Osteoblast (primary cell): ENCODE results near the gene NT5E. TPM values are rescaled to one million over a fixed set of nuclear protein-coding genes. Genes with fewer than 3 reads are reported as not detected.
A peak's percentile ranks its signal among the peaks of the same experiment; 100 is the strongest.

Source experiments
- DNase-seq: peaks from one replicate; pipeline ENCODE4 v3.0.0; 2011; ENCODE audit warnings: low spot score, mixed read lengths; ENCODE audit not compliant: insufficient read length; ENCODE audit errors: missing footprints
- H2AFZ ChIP-seq: 2 replicates; pipeline ENCODE4 v1.6.0; 2011; ENCODE audit warnings: mild to moderate bottlenecking, low read length
- H3K27ac ChIP-seq: 2 replicates; pipeline ENCODE4 v1.5.1; 2011; ENCODE audit warnings: mild to moderate bottlenecking, low read depth, low read length, moderate library complexity
- H3K27me3 ChIP-seq: 2 replicates; pipeline ENCODE4 v1.6.0; 2012; ENCODE audit warnings: mild to moderate bottlenecking, control low read depth, inconsistent platforms, low read length, moderate library complexity; ENCODE audit not compliant: insufficient read depth
- H3K36me3 ChIP-seq: 2 replicates; pipeline ENCODE4 v1.5.1; 2011; ENCODE audit warnings: mild to moderate bottlenecking, low read length, control low read depth, moderate library complexity; ENCODE audit not compliant: insufficient read depth
- H3K4me1 ChIP-seq: 2 replicates; pipeline ENCODE4 v1.5.1; 2011; ENCODE audit warnings: mild to moderate bottlenecking, low read length, control low read depth, moderate library complexity; ENCODE audit not compliant: insufficient read depth
- H3K4me2 ChIP-seq: 2 replicates; pipeline ENCODE4 v1.6.0; 2011; ENCODE audit warnings: mild to moderate bottlenecking, low read length; ENCODE audit not compliant: insufficient read depth
- H3K4me3 ChIP-seq: fragments of 200-600 bp; sonication (generic); 3 replicates; pipeline ENCODE4 v1.5.1; 2012; ENCODE audit warnings: mild to moderate bottlenecking, low read length, inconsistent platforms; ENCODE audit not compliant: insufficient read depth
- H3K79me2 ChIP-seq: 2 replicates; pipeline ENCODE4 v1.6.0; 2012; ENCODE audit warnings: mild to moderate bottlenecking, low read length, control low read depth, inconsistent platforms; ENCODE audit not compliant: insufficient read depth
- H3K9me3 ChIP-seq: 2 replicates; pipeline ENCODE4 v1.5.1; 2011; ENCODE audit warnings: low read depth, low read length, control low read depth
- H4K20me1 ChIP-seq: 2 replicates; pipeline ENCODE4 v1.6.0; 2012; ENCODE audit warnings: mild to moderate bottlenecking, low read length, control low read depth; ENCODE audit not compliant: insufficient read depth
- total RNA-seq: library from RNA; depleted of rRNA; stranded (reverse); fragments of >200 nt; gene quantifications from 2 replicates; pipeline ENCODE4 v1.2.3, GENCODE V29; 2012
- TF ChIP-seq, protein P1 (sequence below): IDR thresholded peaks from 2 replicates; pipeline ENCODE4 v1.5.1; 2011; ENCODE audit warnings: mild to moderate bottlenecking, low read depth, low read length, moderate library complexity; ENCODE audit errors: extremely low read depth

The NT5E gene
- total RNA-seq, 1 donor = 219 TPM

DNA sequence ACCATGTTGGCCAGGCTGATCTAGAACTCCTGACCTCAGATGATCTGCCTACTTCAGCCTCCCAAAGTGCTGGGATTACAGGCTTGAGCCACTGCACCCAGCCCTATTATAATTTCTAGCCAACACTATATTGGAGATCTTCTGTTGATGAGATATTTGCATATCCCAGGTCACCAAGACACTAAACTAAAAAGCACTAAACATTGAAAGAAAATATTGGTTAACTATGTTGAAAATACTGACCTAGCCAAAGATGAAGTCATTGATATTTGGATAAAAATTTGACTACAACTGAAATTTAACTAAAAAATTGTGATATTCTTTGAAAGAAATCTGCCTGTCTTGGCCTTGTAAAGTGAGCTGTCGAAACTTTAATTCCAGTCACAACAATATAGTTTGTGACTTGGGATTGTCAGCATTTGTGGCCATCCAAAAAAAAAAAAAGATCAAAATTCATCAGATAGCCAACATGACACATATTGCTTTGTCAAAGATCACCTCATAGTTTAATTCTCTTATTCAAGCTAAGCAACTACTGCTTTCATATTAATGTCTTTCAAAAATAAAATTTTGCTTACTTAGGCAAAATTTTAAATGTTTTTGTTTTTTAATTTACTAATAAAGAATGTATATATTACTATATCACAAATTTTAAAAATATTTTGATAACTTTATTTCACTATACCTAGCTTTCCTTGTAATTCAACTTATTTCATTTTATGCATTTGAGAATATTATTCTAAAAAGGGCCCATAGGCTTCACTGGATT lies 6.3 kb upstream of the NT5E start:
- peaks cover 5% of the 10 kb centered on the region for H3K36me3 ChIP-seq
- H3K79me2 ChIP-seq = peaks cover 12% of the 10 kb centered on the region
- TF ChIP-seq, protein P1, sequence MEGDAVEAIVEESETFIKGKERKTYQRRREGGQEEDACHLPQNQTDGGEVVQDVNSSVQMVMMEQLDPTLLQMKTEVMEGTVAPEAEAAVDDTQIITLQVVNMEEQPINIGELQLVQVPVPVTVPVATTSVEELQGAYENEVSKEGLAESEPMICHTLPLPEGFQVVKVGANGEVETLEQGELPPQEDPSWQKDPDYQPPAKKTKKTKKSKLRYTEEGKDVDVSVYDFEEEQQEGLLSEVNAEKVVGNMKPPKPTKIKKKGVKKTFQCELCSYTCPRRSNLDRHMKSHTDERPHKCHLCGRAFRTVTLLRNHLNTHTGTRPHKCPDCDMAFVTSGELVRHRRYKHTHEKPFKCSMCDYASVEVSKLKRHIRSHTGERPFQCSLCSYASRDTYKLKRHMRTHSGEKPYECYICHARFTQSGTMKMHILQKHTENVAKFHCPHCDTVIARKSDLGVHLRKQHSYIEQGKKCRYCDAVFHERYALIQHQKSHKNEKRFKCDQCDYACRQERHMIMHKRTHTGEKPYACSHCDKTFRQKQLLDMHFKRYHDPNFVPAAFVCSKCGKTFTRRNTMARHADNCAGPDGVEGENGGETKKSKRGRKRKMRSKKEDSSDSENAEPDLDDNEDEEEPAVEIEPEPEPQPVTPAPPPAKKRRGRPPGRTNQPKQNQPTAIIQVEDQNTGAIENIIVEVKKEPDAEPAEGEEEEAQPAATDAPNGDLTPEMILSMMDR = no peak
- peaks cover 37% of the 10 kb centered on the region for H3K4me1 ChIP-seq
- H3K27me3 ChIP-seq = no peaks in the 10 kb centered on the region
- H3K4me3 ChIP-seq = no peak overlapping the region
- H2AFZ ChIP-seq = no peak overlapping the region
- H4K20me1 ChIP-seq = no peaks in the 10 kb centered on the region
- no peak for DNase-seq
- H3K4me2 ChIP-seq = peak overlapping the region; percentile 42
- H3K9me3 ChIP-seq = no peaks in the 10 kb centered on the region
- peak overlapping the region; percentile 34 for H3K27ac ChIP-seq

DNA sequence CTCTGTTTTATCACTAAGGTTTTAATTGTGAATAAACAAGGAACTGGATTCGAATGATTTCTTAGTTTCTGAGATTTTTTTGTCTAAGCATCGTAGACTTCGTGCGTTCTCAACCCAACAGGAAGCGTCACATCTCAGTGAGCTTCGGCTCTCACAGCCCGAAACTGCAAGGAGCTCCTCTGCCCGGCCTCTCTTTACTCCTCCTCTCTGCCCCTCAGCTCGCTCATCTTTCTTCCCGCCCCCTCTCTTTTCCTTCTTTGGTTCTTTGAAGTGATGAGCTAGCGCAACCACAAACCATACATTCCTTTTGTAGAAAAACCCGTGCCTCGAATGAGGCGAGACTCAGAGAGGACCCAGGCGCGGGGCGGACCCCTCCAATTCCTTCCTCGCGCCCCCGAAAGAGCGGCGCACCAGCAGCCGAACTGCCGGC lies 480 bp upstream of the NT5E start:
- Histone ChIP-seq H3K9me3 (no peaks in the 10 kb centered on the region), H3K79me2 (peaks cover 66% of the 10 kb centered on the region), H3K27ac (peak overlapping the region; percentile 92), H3K4me2 (peak overlapping the region; percentile 78), H3K4me3 (peak overlapping the region; percentile 86), H3K36me3 (peaks cover 22% of the 10 kb centered on the region), H3K4me1 (peaks cover 55% of the 10 kb centered on the region), H4K20me1 (peaks cover 20% of the 10 kb centered on the region), H2AFZ (peak overlapping the region; percentile 37), H3K27me3 (no peaks in the 10 kb centered on the region)
- DNase-seq = peak; percentile 87
- TF ChIP-seq, protein P1 = no peak

DNA sequence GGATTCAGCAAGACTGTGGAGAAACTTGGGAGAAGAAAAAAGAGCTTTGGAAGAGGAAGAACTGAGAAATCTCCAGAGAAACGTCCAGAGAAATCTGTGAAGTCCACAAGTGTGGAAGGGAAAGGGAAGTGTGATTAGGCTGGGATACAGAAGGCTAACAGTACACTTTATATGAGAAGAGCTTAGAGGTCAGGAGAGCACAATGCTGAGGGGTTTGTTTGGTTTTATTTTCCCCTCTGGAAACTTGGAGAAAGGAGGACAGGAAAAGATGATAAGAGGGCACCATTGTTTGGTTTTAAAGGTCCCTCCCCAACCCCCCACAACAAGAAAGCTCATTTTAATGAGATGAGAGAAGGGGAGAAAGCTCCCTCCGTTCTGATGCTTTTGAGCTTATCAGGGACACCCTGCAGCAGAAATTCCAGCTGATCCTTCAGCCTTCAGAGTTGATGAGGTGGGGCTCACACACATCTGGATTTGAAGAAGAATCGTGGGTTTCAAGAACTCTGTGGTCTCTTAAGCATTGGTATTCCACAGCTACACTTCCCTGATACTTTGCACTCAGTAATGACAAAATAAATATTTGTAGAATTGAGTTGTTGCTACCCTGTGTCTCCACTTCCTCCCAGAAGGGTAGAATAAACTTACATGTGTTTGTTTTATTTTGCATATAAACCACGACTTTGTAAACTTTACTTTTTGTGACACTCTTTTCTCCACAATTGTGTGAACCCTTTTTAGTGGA lies 1.9 kb downstream of the NT5E start:
- Histone ChIP-seq H3K4me2 (peak overlapping the region; percentile 78), H4K20me1 (peaks cover 34% of the 10 kb centered on the region), H3K79me2 (peaks cover 89% of the 10 kb centered on the region), H3K9me3 (no peaks in the 10 kb centered on the region), H3K27ac (peak overlapping the region; percentile 92), H3K4me3 (peak overlapping the region; percentile 86), H3K4me1 (peaks cover 50% of the 10 kb centered on the region), H3K36me3 (peaks cover 26% of the 10 kb centered on the region), H2AFZ (no peak overlapping the region), H3K27me3 (no peaks in the 10 kb centered on the region)
- DNase-seq = peak; percentile 65
- TF ChIP-seq, protein P1 = no peak

DNA sequence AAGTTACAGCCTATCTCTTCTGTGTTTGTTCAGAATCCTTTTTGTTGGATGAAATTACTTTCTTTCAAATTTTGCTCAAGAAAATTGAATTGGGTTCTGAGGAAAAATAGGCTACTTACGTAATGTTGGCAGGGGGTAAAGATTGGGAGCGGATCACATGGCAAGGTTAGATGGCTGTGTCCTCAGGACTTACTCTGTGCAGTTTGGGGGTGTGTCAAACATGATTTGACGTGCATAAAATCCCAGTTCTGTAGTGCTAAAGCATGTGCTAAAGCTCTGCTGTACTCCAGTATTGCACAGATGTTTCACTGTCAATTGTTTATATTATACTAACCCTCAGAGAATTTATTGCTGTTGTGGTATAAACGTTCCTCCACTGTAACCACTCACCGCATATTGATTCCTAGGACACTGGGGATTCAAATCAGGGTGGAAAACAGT lies 2.6 kb downstream of the NT5E start:
- TF ChIP-seq, protein P1 = no peak
- Histone ChIP-seq H3K9me3 (no peaks in the 10 kb centered on the region), H3K4me2 (peak overlapping the region; percentile 78), H3K27ac (peak overlapping the region; percentile 92), H2AFZ (no peak overlapping the region), H3K4me3 (peak overlapping the region; percentile 86), H3K79me2 (peaks cover 95% of the 10 kb centered on the region), H3K36me3 (peaks cover 29% of the 10 kb centered on the region), H3K27me3 (no peaks in the 10 kb centered on the region), H3K4me1 (peaks cover 58% of the 10 kb centered on the region), H4K20me1 (peaks cover 39% of the 10 kb centered on the region)
- DNase-seq = peak; percentile 68
